Heart right ventricle (tissue), 16 donors: Measurements from ENCODE around the gene CEBPZ. TPM values are rescaled to one million over a fixed set of nuclear protein-coding genes. Genes with fewer than 3 reads are reported as not detected.

ENCODE experiments used
- ATAC-seq, 8 donors: fragments of 200-7000 bp; cut with Tn5 transposase; one replicate each; pipeline ENCODE4 v1.9.1; 2020; ENCODE audit warnings: mild to moderate bottlenecking in 8 of 8, moderate library complexity in 8 of 8, moderate number of reproducible peaks in 1 of 8
- DNase-seq, 2 donors: peaks; one replicate each; pipeline ENCODE4 v3.0.0-alpha.2; 2020
- H3K27ac ChIP-seq, 10 donors: fragments of 200-600 bp; sonication (generic) in 2 of 10; one replicate each; pipeline versions ENCODE4 v1.5.0 to v1.8.0; 2020 to 2022; ENCODE audit warnings: mild to moderate bottlenecking in 3 of 10
- H3K27me3 ChIP-seq, 7 donors: fragments of 200-600 bp; one replicate each; pipeline ENCODE4 v1.8.0; 2021 to 2022; ENCODE audit warnings: mild to moderate bottlenecking in 2 of 7
- H3K36me3 ChIP-seq, 9 donors: fragments of 200-600 bp; sonication (generic) in 1 of 9; one replicate each; pipeline versions ENCODE4 v1.5.0 to v1.8.0; 2020 to 2022; ENCODE audit warnings: mild to moderate bottlenecking in 2 of 9
- H3K4me1 ChIP-seq, 9 donors: fragments of 200-600 bp; sonication (generic) in 1 of 9; one replicate each; pipeline versions ENCODE4 v1.5.0 to v1.8.0; 2020 to 2022; ENCODE audit warnings: mild to moderate bottlenecking in 4 of 9
- H3K4me3 ChIP-seq, 10 donors: fragments of 200-600 bp; sonication (generic) in 2 of 10; one replicate each; pipeline versions ENCODE4 v1.5.0 to v1.8.0; 2020 to 2022; ENCODE audit warnings: mild to moderate bottlenecking in 7 of 10, moderate library complexity in 2 of 10
- H3K9me3 ChIP-seq, 11 donors: fragments of 200-600 bp in 10 of 11; sonication (generic) in 2 of 11; one replicate each; pipeline versions ENCODE4 v1.5.0 to v1.8.0; 2013 to 2022; ENCODE audit warnings: mild to moderate bottlenecking in 2 of 11, control low read depth in 1 of 11, moderate library complexity in 1 of 11
- CTCF ChIP-seq, 9 donors: fragments of 200-600 bp; sonication (generic) in 2 of 9; IDR thresholded peaks; one replicate each; pipeline versions ENCODE4 v1.5.0 to v1.8.0; 2021 to 2022; ENCODE audit warnings: antibody characterized with exemption in 9 of 9, mild to moderate bottlenecking in 5 of 9, moderate library complexity in 1 of 9
- WGBS, 2 donors: extraction: QIAGEN DNeasy Blood & Tissue Kit; methylation state at CpG; one replicate each; pipeline ENCODE4 v1.1.7; 2013; ENCODE audit warnings: inconsistent platforms in 1 of 2; 5-methylcytosine and 5-hydroxymethylcytosine counted together
- intact Hi-C, 10 donors: fragments of 100-400 bp; cut with DNase I; formaldehyde crosslinking; loops; one replicate each; pipeline versions ENCODE4 v1.11.1 to v1.14.2; 2022
- polyA plus RNA-seq, 2 donors: library from polyadenylated mRNA; stranded (reverse); fragments of 200-250 nt; gene quantifications; one replicate each; pipeline ENCODE4 v1.2.3, GENCODE V29; 2013
- total RNA-seq, 10 donors: library from RNA; stranded (reverse); fragmentation: NEBNext Ultra II Directional in 3 of 10; extraction: Animal tissue kit (Norgen Biotek cat#: 25700) in 3 of 10; gene quantifications; one replicate each; pipeline versions ENCODE4 v1.2.1 to v1.2.4, GENCODE V29; 2021 to 2023
- donor health status: Arrhythmogenic right ventricular cardiomyopathy.
- donor health status: ischemic (EF 13 %, LVEDD 7.1; RV severe dilation, severe dysfunction).
- donor health status: healthy with polysubstance abuse.
- donor health status: DM: no; HTN: yes; CAD: no.
- donor health status: DM: no; HTN: no; CAD: no.
- donor health status: ischemic (EF 25% LVEDD 6.9; RV normal size, moderate dysfunction).
- donor health status: ischemic (EF 25% LVEDD 5.7; RV mildly dilated, moderate dysfunction).
- donor health status: healthy.
- donor health status: DM: yes; HTN: yes; CAD: no.
- donor health status: Ischemic cardiomyopathy.
- donor health status: ischemic (EF 35%, LVEDD 5.7; RV mildly dilated, moderate dysfunction).
- donor health status: nonischemic (EF 11% LVEDD 7.7; RV severe dilation, severe dysfunction).
- donor health status: DM: yes; HTN: yes; CAD: no.
- donor health status: PGD.
- donor health status: ischemic (EF 29% LVEDD 5.4; RV normal size, mild dysfunction).
- donor health status: nonischemic (EF 23%, LVEDD 6.1; RV moderate dilation, normal function).

The CEBPZ gene
- total and polyA plus RNA-seq, 12 donors: 22.4 to 42.9 (median 28.2) TPM

GRCh38 chr2:37271376-37272067, 40.1 kb upstream of the CEBPZ start:
- no peak for TF ChIP-seq CTCF (IDR thresholded peaks at IDR 0.05)
- no peak for ATAC-seq
- Histone ChIP-seq H3K36me3 (peaks cover 0 to 100% (median 42%) of the 10 kb centered on the region in 9 donors), H3K27me3 (no peaks in the 10 kb centered on the region), H3K4me3 (no peak overlapping the region), H3K4me1 (no peaks in the 10 kb centered on the region), H3K27ac (no peak overlapping the region), H3K9me3 (no peaks in the 10 kb centered on the region)
- no peak for DNase-seq
- intact Hi-C loops: no loop called here
- WGBS, 2 donors: 83% methylated on average over 7 of the region's 7 CpGs

- no peak for DNase-seq
- no peaks in the 10 kb centered on the region for H3K9me3 ChIP-seq
- H3K4me3 ChIP-seq: no peak overlapping the region
- no peaks in the 10 kb centered on the region for H3K27me3 ChIP-seq
- 83 to 87% methylated on average over 4 of the region's 4 CpGs for WGBS, 2 donors
- peaks cover 0 to 99% (median 29%) of the 10 kb centered on the region in 9 donors for H3K36me3 ChIP-seq
- intact Hi-C loops: no loop called here
- H3K27ac ChIP-seq: no peak overlapping the region
- no peak for TF ChIP-seq CTCF (IDR thresholded peaks at IDR 0.05)
- no peak for ATAC-seq
- H3K4me1 ChIP-seq: peaks cover 0 to 4% (median 0%) of the 10 kb centered on the region in 9 donors
Measured at GRCh38 chr2:37268111-37268510, 36.7 kb upstream of the CEBPZ start.

GRCh38 chr2:37267685-37268084, 36.3 kb upstream of the CEBPZ start:
- no peak overlapping the region for H3K27ac ChIP-seq
- DNase-seq (no peak), ATAC-seq (no peak)
- TF ChIP-seq CTCF (IDR thresholded peaks at IDR 0.05): no peak
- H3K4me1 ChIP-seq: peaks cover 0 to 4% (median 0%) of the 10 kb centered on the region in 9 donors
- intact Hi-C loops: no loop called here
- H3K36me3 ChIP-seq: peaks cover 0 to 97% (median 27%) of the 10 kb centered on the region in 9 donors
- H3K4me3 ChIP-seq: no peak overlapping the region
- no peaks in the 10 kb centered on the region for H3K27me3 ChIP-seq
- H3K9me3 ChIP-seq: no peaks in the 10 kb centered on the region

- no peak for TF ChIP-seq CTCF (IDR thresholded peaks at IDR 0.05)
- intact Hi-C loops: no loop called here
- Histone ChIP-seq H3K4me3 (no peak overlapping the region), H3K4me1 (peaks cover 0 to 4% (median 0%) of the 10 kb centered on the region in 9 donors), H3K27ac (no peak overlapping the region), H3K9me3 (no peaks in the 10 kb centered on the region), H3K27me3 (no peaks in the 10 kb centered on the region), H3K36me3 (peaks cover 0 to 96% (median 17%) of the 10 kb centered on the region in 9 donors)
- ATAC-seq (no peak), DNase-seq (no peak)
- 92 to 93% methylated on average over 2 of the region's 2 CpGs for WGBS, 2 donors
Measured at GRCh38 chr2:37263839-37264238, 32.4 kb upstream of the CEBPZ start.
